Measurements from ENCODE around the gene PACSIN1.

DNA sequence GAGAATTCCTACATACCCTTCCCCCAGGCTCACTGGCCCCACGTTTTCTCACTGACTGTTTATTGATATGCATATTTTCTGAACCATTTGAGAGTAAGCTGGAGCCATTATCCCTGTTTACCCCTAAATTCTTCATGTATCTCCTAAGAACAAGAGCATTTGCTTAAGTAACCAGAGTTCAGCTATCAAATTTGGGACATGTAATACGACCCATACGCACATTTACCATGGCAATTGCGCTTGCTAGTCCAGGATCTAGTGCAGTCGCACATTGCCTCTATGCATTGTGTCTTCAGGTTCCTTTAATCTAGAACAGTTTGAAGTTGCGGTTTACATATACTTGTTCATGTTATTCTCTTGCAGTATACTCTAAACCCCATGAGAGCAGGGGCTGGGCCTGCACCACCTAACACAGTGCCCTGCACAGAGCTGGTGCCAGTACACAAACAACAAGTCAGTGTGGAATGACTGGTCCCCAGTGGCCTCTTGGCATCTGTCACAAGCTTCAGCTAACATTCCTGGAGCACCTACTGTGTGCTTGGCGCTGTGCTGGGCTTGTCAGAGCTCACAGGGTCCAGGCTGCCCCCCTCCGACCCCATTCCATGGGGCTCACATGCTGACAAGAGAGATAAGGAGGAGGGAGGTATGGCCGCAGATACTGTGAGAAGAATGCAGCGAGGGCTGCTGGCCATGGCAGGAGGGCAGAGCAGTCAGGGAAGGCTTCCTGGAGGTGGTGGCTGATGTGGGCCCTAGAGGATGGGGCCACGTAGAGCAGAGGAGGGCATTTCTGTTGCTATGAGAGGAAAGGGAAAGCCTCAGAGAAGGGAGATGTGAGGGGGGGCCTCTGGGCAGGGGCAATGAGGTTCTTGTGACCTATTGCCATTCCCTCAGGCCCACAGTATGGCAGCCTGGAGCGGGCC lies 62.1 kb downstream of the PACSIN1 start:
- TF ChIP-seq, protein P1, sequence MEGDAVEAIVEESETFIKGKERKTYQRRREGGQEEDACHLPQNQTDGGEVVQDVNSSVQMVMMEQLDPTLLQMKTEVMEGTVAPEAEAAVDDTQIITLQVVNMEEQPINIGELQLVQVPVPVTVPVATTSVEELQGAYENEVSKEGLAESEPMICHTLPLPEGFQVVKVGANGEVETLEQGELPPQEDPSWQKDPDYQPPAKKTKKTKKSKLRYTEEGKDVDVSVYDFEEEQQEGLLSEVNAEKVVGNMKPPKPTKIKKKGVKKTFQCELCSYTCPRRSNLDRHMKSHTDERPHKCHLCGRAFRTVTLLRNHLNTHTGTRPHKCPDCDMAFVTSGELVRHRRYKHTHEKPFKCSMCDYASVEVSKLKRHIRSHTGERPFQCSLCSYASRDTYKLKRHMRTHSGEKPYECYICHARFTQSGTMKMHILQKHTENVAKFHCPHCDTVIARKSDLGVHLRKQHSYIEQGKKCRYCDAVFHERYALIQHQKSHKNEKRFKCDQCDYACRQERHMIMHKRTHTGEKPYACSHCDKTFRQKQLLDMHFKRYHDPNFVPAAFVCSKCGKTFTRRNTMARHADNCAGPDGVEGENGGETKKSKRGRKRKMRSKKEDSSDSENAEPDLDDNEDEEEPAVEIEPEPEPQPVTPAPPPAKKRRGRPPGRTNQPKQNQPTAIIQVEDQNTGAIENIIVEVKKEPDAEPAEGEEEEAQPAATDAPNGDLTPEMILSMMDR (IDR thresholded peaks at IDR 0.05), result no peak
- TF ChIP-seq EZH2 (IDR thresholded peaks at IDR 0.05), result no peak

All from neural progenitor cell (in vitro differentiated cells).